Panc1 (cell line): ENCODE measurements around the gene ADORA2B. TPM values are rescaled to one million over a fixed set of nuclear protein-coding genes. Genes with fewer than 3 reads are reported as not detected.

Experiments
- ATAC-seq: fragments of 200-7000 bp; cut with Tn5 transposase; 2 replicates; pipeline ENCODE4 v1.9.1; 2020; ENCODE audit warnings: mild to moderate bottlenecking, moderate library complexity
- BruUV-seq: library from RNA; stranded (reverse); fragments of 400-500 nt; replicated peaks from 2 replicates; lab custom pipeline; 2021; lab: Mats Ljungman, UMichigan
- CTCF ChIA-PET: fragments of 300-600 bp; sonication (Branson Sonifier 250); formaldehyde crosslinking; loops from one replicate; lab custom pipeline; 2022; ENCODE audit warnings: antibody characterized with exemption; lab: Charles Lee
- POLR2A ChIA-PET: fragments of 300-600 bp; sonication (Branson Sonifier 250); formaldehyde crosslinking; loops from one replicate; lab custom pipeline; 2022; ENCODE audit warnings: antibody characterized with exemption; lab: Charles Lee
- DNase-seq: peaks from one replicate; pipeline ENCODE4 v3.0.0-alpha.2; 2010; ENCODE audit warnings: low read depth, low spot score
- H3K27ac ChIP-seq: 2 replicates; pipeline ENCODE4 v1.5.1; 2011; ENCODE audit warnings: mild to moderate bottlenecking, low read length, inconsistent platforms
- H3K27me3 ChIP-seq: fragments of 200-500 bp; sonication (Bioruptor generic); 2 replicates; pipeline ENCODE4 v1.6.0; 2014; ENCODE audit warnings: low read length, inconsistent platforms; ENCODE audit not compliant: control insufficient read depth, insufficient read depth
- H3K36me3 ChIP-seq: fragments of 200-500 bp; sonication (Bioruptor generic); 2 replicates; pipeline ENCODE4 v1.5.1; 2014; ENCODE audit warnings: inconsistent platforms, mild to moderate bottlenecking, low read length, moderate library complexity; ENCODE audit not compliant: control insufficient read depth, insufficient read depth
- H3K4me1 ChIP-seq: 2 replicates; pipeline ENCODE4 v1.5.1; 2011; ENCODE audit warnings: inconsistent platforms, mild to moderate bottlenecking, low read length, moderate library complexity; ENCODE audit not compliant: control insufficient read depth, insufficient read depth
- H3K4me3 ChIP-seq, 2 experiments: 2 replicates each; pipeline ENCODE4 v1.5.1; 2011 to 2012; ENCODE audit warnings: low read depth in 2 of 2, low read length in 2 of 2, mild to moderate bottlenecking in 2 of 2, inconsistent platforms in 1 of 2, moderate library complexity in 1 of 2
- H3K9me3 ChIP-seq: fragments of 200-500 bp; sonication (Bioruptor generic); 2 replicates; pipeline ENCODE4 v1.5.1; 2014; ENCODE audit warnings: low read depth, mild to moderate bottlenecking, inconsistent platforms, low read length, moderate library complexity; ENCODE audit not compliant: control insufficient read depth, insufficient read depth
- POLR2AphosphoS5 ChIP-seq: IDR thresholded peaks from 2 replicates; pipeline ENCODE4 v1.6.1; 2012; ENCODE audit warnings: mild to moderate bottlenecking, low read depth, low read length, moderate library complexity
- REST ChIP-seq, 2 experiments: IDR thresholded peaks; 2 replicates each; pipeline ENCODE4 v1.6.1; 2011 to 2012; ENCODE audit warnings: low read depth in 2 of 2, control low read depth in 1 of 2, low read length in 1 of 2, mild to moderate bottlenecking in 1 of 2, moderate library complexity in 1 of 2; ENCODE audit not compliant: insufficient read depth in 1 of 2
- SIN3A ChIP-seq: IDR thresholded peaks from 2 replicates; pipeline ENCODE4 v1.6.1; 2012; ENCODE audit warnings: low read depth, mild to moderate bottlenecking, low read length, moderate library complexity, borderline replicate concordance; ENCODE audit not compliant: insufficient read depth
- TCF7L2 ChIP-seq: IDR thresholded peaks from 2 replicates; pipeline ENCODE4 v1.6.1; 2011; ENCODE audit warnings: mild to moderate bottlenecking, low read depth, low read length, inconsistent platforms
- in situ Hi-C: cut with HindIII; loops from 2 replicates; pipeline ENCODE4 v1.10.0; 2016; ENCODE audit warnings: low sequenced_read_pairs, low pct_unique_long_range_greater_than_20kb
- intact Hi-C: fragments of 100-400 bp; cut with micrococcal nuclease; formaldehyde crosslinking; loops from one replicate; pipeline ENCODE4 v1.10.0; 2022; ENCODE audit not compliant: unreplicated experiment
- total RNA-seq: library from RNA; stranded (reverse); gene quantifications from one replicate; pipeline ENCODE4 v1.2.1, GENCODE V29; 2021; ENCODE audit not compliant: unreplicated experiment
- TF ChIP-seq, protein P1 (sequence below): fragments of 450-650 bp; IDR thresholded peaks from 2 replicates; pipeline ENCODE4 v1.5.1; 2017; ENCODE audit warnings: mild to moderate bottlenecking

Gene ADORA2B
- total RNA-seq, 1 experiment from 2014 or later, result 42.7 TPM

GRCh38 chr17:15952916-15953790 is 8.2 kb downstream of the ADORA2B start:
- Histone ChIP-seq H3K36me3 (no peaks in the 10 kb centered on the region), H3K27ac (peak overlapping the region; percentile 90), H3K27me3 (no peaks in the 10 kb centered on the region), H3K4me1 (peaks cover 80% of the 10 kb centered on the region), H3K9me3 (no peaks in the 10 kb centered on the region), H3K4me3 (no peak overlapping the region)
- POLR2A ChIA-PET, result interaction anchor here (0.7 kb wide), 1 partner anchor 302 kb away, joined by 5 read pairs; no protein-coding TSS in a partner anchor
- CTCF ChIA-PET, result no interaction called here
- TF ChIP-seq TCF7L2 (no peak), SIN3A (no peak), REST (IDR thresholded peaks at IDR 0.05; ENCODE audit: insufficient read depth in 1 of 2, low read depth in 2 of 2, low read length in 1 of 2) (no peak), POLR2AphosphoS5 (no peak)
- TF ChIP-seq, protein P1, sequence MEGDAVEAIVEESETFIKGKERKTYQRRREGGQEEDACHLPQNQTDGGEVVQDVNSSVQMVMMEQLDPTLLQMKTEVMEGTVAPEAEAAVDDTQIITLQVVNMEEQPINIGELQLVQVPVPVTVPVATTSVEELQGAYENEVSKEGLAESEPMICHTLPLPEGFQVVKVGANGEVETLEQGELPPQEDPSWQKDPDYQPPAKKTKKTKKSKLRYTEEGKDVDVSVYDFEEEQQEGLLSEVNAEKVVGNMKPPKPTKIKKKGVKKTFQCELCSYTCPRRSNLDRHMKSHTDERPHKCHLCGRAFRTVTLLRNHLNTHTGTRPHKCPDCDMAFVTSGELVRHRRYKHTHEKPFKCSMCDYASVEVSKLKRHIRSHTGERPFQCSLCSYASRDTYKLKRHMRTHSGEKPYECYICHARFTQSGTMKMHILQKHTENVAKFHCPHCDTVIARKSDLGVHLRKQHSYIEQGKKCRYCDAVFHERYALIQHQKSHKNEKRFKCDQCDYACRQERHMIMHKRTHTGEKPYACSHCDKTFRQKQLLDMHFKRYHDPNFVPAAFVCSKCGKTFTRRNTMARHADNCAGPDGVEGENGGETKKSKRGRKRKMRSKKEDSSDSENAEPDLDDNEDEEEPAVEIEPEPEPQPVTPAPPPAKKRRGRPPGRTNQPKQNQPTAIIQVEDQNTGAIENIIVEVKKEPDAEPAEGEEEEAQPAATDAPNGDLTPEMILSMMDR, result no peak
- DNase-seq, result no peak
- 0 out of 2 replicates have a peak, but pooled peaks have one; percentile 4 for ATAC-seq
- no TSS peak for BruUV-seq
- intact Hi-C loops (no loop called here), in situ Hi-C loops (no loop called here)

DNA sequence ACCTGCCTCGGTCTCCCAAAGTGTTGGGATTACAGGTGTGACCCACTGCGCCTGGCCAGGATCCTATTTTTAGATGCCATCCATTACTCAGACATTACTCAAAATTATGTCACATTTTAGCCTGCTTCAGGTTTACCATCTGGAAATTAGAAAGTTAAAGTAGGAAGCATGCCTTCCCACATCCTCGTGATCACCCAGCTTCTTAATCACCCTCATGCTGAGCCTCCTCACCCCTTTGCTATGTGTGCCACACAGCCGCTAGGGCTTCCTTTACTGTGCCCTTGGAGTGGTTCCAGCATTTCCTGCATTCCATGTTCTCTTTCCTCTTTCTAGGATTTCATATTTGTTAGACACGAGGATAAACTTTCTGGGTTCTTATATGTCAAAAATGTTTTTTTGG is 9.3 kb downstream of the ADORA2B start:
- Histone ChIP-seq H3K9me3 (no peaks in the 10 kb centered on the region), H3K27me3 (no peaks in the 10 kb centered on the region), H3K4me3 (no peak overlapping the region), H3K36me3 (no peaks in the 10 kb centered on the region), H3K4me1 (peaks cover 86% of the 10 kb centered on the region), H3K27ac (peak overlapping the region; percentile 90)
- in situ Hi-C loops (no loop called here), intact Hi-C loops (no loop called here)
- CTCF ChIA-PET, result interaction anchor here (0.6 kb wide), 1 partner anchor 78 kb away, joined by 6 read pairs; no protein-coding TSS in a partner anchor
- ATAC-seq, result peak; percentile 31
- POLR2A ChIA-PET, result no interaction called here
- TF ChIP-seq REST (IDR thresholded peaks at IDR 0.05; ENCODE audit: insufficient read depth in 1 of 2, low read depth in 2 of 2, low read length in 1 of 2) (no peak), SIN3A (no peak), POLR2AphosphoS5 (0 out of 2 replicates have a peak, but pooled peaks have one; percentile 25), TCF7L2 (no peak)
- no TSS peak for BruUV-seq
- DNase-seq, result peak; percentile 98
